GM21447 (cell line): ENCODE data around the gene SMAD5.

Experiments used
- ATAC-seq: cut with Tn5 transposase; IDR thresholded peaks from one replicate; pipeline ENCODE4 v1.9.1; 2021; ENCODE audit not compliant: unreplicated experiment

Gene SMAD5

DNA sequence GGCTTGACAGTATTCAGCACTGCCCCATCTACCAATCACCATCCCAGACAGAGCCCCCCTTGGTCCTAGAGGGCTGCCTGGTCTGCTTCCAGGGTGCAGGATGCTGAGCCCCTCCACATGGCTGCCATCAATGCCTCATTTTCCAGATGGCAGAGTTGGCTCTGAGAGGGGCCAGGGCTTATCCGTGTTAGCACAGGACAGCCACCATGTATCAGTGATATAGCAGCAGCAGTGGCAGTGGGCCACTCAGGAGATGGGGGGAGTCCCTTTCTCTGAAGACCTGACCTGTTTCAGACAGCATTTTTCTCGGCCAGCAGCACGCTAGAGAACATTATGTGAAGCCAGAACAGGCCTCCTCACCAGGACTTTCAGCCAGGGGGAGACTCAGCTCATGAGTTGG lies 61.9 kb downstream of the SMAD5 start:
- no peak for ATAC-seq

DNA sequence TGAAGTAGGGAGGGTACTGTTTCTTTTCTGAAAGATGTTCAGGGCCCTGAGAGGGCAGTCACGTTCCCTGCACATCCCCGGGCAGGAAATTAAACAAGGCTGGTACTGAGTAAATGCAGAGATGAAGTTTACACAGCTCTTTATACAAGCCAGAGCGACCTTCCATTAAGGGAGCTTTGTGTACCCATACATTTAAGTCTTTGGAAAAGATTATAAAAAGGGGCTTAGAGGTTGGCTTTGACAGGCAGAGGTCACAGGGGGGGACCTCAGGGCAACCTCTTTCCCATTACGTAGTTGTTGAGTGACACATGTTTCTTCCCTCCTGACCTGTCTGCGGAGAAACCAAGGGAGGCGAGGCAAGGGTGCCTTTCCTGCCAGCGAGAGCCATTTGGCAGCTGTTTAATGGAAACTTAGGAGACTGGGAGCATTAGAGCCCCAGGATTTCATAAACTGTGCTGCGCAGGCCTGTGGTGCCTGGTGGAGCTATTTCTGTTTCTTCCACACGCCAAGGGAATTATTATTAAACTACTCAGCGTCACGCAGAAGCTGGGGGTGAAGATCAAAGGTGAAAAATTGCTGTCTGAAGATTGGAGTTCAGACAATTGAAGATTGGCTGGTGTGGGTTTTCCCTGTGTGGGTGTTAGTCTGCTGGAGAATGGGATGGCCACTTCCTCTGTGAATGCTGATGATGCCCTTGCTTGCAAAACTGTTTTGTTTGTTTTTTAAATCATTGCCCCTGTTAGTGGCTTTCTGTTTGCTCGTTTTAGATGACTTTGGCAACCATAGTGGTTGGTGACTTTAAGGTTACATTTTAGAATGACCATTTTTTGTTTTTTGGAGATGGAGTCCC lies 63.6 kb downstream of the SMAD5 start:
- ATAC-seq = no peak

DNA sequence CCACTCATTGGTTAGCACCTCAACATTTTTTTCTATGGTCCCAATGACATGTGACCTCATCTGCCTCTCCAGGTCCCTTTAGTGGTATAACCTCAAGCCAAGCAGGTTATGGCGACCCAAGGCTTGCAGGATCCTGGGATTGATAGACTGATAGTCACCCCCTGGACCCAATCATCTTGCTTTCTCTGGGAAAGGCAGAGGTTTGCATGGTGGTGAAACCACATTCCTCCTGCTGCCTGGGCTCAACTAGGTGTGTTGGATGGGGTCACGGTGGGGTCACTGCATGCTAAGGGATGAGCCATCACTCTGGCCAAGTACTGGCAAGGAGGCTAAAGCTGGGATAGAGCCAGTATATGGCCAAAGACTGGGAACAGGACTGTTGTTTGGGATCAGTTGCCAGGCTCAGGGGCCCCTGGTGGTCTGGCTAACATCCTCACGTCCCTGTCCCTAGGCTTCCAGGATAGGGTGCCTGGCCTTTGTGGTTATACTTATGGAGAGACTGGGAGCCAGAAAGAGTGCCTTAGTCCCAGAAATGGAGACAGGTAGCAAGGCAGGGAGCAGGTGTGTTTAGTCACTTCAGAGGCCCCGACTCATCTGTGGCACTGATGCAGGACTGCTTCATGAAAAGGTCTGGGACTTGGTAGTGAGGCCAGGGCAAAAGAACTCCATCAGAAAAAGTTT lies 65.0 kb downstream of the SMAD5 start:
- no peak for ATAC-seq

DNA sequence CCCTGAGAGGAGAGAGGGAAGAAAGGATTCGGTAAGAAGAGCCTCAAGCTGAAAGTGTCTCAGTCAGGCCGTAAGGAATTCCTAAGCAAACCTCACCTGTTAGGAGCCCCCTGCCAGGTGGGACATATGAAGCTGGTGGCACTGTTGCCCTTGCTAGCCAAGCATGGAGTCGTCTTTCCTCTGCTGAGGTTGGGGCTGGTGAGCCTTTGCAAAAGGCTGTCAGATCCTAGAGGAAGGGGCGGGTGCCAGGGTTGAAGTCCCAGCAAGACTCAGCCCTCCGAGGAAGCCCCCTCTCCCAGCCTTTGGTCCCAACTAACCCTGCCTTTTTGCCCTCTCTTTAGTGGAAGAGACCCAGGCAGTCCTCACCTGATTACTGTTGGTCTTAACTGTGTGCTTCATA lies 65.8 kb downstream of the SMAD5 start:
- ATAC-seq = no peak

DNA sequence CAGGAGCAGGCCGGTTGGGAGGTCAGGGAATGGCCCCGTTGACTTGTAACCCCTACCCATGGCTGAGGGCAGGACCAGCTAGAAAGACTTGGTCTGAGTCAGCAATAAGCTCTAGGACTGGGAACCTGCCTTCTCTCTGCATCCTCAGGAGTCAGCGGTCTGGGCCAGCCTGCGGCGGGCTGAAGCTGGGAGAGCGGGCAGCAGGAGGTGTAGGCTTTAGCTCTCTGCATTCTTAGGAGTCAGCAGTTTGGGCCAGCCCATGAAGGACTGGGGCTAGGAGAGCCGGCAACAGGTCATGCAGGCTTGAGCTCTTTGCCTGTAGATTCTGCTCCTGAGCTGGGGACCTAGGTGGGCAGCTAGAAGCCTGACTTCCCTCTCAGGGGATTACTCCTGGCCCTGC lies 66.8 kb downstream of the SMAD5 start:
- no peak for ATAC-seq

DNA sequence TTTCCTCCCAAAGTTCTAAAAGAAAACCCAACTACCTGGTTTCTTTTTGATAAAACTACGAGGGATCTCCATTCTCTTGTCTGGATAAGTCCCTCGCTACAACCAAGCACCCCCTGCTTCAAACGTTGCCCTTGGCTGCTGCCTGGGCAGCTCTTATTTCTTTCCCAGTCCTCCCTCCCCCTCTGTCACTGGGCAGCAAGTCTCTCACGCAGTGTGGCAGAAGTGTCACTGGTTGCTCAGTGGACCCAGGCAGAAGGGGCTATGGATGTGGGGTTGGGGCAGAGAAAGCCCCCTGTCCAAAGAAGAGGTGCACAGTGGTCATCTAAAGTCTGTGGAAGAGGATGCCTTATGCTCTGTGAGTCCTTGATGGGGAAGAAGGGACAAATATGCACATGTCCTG lies 67.5 kb downstream of the SMAD5 start:
- ATAC-seq = no peak

DNA sequence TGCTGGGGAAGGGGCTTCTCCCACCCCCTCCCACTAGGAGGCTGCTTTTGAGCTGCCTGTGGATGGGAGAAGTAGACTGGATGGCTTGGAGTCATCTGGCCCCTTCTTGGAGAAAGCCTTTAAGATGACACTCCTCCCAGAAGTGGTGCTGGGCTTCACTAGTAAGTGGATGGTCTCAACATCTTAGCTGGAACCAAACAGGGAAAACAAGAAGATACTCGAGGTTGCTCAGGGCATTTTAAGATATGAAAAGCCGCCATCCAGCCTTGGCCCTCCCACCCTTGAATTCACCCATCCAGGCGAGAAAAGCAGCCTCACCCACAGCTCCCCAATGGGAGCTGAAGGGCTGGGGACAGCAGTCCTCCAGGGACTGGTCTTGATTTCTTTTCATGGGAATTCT lies 68.1 kb downstream of the SMAD5 start:
- ATAC-seq = no peak

DNA sequence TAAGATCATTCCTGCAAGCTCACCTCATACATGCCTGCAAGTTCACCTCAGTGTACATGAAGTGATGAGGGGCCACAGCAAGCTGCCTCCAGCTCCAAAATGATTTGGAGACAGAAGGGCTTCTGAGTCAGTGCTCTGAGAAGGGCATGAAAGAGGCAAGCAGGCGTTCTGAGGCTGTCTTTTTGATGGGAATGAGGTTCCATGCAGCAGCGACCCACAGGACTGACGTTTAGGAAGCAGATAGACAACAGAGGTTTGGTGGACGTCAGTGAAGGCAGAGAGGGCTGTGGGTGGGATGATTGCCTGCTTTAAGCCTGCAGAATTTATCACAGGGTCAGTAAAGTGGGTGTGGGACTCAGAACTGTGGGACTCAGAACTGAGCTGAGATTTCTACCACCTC lies 69.2 kb downstream of the SMAD5 start:
- no peak for ATAC-seq

DNA sequence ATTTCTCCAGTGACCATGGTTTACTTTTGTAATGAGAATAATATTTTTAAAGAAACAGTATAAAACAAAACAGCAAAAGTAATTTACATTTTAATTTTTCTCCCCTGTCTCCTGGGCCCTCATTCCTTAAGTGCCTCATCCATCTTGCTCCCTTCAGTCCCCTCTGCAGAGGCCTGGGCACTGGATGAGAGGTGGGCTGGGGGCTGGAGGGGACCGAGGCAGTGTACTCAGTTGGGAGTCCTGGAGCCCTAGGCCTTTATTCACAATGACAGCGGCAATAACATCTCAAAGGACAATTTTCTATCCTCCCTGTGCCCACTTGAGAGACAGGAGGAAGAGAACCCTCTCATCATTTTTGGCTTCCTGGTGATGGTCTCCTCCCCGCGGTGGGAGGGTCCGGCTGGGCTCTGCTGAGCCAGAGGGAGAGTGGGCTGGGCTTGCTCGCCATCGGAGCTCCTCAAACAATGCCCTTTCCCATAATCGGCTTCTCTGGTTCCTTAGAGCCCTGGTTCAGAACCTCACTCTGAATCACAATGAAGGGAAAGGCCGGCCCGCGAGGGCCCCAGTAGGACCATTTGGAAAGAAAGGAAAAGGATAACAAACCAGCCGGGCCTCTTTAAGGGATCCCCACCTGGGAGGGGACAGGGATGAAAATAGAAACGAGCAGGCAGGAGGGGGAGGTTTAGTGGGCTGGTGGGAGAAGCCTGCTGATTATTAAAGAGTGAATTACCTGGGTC lies 70.0 kb downstream of the SMAD5 start:
- ATAC-seq = no peak

DNA sequence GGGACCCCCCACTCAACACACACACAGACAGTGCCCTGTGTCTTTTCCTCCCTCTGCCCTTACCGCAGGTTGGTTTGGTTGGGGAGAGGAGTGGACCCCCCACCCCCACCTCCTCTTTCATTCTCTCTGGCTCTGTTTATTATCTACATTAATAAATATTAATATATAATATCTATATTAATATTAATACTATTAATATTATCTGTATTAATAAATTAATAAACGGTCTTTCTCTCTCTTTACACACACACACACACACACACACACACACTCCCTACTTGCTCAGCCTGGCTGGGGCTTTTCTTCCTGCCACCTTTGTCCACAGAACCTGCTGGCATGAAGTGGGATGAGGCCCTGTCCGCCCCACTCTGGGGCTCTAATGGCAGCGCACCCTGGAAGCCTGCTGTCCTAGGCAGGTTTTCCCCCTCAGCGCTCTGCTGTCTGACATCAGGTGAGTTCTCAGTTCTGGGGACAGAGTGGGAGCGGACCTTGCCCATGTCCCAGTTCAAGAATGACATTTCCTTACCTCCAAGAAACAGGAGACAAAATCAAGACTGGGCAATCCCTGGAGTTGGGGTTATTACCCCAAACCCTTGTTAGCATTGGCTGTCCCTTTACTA lies 70.8 kb downstream of the SMAD5 start:
- ATAC-seq = no peak

DNA sequence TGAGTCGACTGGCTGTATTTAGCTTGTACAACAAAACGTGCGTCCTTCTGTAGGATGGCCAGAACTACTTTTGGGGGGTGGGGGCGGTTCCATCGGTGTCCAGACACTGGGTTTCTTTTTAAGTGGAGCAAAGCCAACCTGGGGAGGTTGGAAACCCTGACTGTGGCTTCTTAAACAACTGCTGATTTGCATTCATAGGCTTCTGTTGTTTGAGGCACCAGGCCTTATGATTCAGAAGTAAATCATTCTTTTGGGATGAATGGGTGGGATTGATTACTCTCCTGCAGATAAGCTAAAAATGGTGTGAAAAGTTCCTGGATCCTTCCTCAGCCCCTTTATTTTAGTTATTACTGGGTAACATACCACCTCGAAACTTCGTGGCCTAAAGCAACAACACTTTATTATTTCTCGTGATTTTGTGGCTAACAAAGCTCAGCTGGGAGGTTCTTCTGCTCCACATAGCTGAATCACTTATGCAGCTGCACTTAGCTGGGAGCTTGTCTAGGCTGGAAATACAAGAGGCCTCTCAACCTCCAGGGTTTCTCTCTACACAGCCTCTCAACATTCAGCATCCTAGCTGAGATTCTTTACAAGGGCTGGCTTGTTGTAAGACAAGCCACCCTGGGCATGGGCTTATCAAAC lies 72.5 kb downstream of the SMAD5 start:
- ATAC-seq = no peak

DNA sequence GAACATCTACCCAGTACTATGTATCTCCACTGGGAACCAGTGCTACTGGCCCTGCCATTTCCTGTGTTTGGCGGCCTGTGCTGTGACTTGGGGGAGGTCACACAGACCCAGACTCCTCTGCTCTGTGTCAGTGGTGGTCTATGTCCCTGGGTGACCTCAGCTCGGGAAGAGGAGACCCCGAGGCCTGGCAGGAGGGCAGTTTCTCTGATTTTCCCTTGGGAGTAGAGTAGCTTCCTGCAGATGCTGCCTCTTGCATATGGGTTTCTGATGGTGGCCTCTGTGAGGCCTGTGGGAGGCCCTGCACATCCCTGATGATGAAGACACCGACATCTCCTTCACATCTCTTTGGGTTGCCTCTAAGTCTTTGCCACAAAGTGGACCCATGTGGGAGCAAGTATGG lies 73.3 kb downstream of the SMAD5 start:
- ATAC-seq = no peak

DNA sequence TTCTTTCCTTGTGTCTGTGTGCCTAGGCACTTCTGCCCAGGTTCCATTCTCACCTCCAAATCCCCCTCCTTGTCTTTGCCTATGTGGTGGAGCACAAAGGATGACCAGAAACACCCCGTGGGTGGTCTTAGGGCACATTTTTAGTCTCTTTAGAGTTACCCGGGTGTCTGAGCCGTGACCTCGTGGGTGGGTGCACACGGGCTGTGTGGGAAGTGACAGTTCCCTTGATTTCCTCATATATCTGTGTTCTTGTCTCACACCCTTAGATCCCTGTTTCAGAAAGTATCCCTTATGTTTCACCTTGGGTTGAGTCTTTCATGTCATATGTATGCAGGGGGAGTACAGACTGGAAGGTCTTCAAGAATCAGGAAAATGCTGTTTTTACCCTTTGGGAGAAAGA lies 73.7 kb downstream of the SMAD5 start:
- no peak for ATAC-seq

DNA sequence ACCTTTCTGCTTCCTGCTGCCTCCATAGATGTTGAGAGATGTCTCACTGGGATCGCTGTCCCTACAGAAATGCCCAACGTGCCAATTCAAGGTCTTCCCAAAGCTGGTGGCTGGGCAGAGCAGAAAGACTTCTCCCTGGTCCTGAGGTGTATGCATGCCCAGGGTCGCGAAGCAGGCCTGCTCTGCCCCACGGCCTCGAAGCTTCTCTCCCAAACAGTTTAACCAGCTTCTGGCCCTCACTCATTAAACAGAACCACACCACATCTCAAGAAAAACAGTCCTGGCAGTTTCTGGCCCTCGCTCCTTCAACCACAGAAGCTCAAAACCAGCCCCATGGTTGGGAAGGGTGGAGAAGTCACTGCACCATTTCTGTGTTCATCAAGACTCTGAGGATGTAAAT lies 75.0 kb downstream of the SMAD5 start:
- ATAC-seq = no peak

DNA sequence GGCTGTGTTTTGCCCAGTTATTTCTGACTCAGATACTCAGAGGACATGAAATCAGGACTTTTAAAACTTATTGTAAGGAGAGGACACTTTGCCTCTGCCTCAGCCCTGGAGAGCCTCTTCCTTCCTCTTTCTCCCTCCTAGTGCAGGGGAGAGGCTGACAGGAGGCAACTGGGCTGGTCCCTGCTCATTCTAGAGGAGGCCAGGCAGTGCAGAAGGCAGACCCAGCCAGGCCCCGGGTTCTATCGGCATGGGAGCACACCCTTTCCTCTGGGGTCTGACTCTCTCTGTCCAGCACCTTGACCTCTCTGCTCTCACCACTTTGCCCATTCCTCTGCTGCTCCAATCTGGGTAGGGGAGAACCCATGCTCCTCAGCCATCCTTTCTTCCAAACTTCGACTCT lies 76.3 kb downstream of the SMAD5 start:
- ATAC-seq = no peak

DNA sequence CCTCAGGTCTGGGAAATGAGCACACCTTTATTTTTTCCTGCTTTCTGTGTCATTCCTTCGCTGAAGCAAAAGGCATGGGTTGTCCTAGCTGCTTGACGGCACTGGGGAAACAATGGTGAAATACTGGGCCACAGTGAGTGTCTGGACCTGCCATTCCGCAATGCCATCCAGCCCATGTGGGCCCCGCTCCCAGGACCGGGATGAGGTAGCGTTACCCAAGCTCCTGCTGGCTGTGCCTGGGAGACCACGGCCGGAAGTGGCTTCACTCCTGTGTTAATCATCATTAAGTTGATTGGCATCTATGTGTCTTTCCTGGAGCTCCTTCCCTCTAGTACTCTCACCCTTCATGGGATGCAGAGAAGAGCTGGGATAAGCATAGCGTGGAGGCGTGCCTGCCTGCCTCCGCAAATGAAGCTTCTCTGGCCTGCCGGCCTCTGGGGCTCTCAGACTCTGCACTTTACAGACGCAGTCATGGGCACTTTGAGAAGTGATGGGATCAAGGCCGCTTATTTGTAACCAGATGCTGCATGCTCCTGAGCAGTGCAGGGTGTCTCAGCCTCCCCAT lies 76.8 kb downstream of the SMAD5 start:
- no peak for ATAC-seq

DNA sequence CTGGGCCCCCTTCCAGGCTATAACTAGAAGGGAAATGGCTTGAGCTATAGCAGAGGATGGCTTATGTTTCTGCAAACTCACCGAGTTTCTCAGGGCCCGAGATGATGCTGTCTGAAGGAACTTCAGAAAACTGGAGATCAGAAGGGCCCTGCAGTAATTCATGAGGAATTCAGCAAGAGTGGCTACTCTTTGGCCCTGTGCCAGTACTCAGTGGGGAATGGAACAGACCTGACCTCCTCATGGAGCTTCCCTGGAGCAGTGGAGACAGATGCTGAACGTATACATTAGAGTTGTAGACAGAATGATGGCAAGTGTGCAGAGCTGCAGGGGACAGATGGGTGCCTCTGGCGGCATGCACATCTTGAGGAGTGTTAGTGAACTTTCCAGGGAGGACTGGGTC lies 77.6 kb downstream of the SMAD5 start:
- no peak for ATAC-seq

DNA sequence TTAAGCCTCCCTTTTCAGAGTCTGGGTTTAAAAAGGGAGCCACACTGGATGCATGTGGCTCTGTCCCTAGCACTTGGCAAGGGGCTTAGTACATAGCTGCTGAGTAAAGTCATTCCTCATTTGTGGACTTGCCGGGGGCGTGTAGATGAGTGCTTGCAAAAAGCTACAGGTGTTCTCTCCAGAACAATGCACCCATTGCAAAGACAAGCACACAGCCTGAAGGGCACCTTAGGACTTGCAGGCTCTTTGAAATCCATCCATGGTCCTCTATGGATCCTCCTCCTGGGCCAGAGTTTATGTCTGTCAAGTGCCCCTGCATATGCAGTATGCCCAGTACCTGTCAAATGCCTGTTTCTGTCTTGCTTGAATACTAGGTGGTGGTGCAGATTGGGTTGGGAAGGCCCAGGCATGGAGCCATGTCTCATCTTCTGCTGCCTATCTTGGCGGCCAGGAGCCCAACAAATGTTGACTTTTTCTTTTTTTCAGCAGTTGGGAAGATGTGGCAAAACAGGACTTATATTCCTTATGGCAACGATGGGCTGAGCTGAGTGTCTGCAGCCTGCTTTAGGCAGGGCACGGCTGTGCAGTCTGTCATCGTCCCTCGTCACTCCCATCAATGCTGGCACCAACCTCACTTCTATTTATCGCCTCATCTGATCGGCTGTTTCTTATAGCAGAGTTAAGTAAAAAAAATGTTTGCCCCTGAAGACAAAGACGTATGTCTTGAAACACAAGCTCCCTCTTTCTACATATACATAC lies 78.8 kb downstream of the SMAD5 start:
- ATAC-seq = no peak

DNA sequence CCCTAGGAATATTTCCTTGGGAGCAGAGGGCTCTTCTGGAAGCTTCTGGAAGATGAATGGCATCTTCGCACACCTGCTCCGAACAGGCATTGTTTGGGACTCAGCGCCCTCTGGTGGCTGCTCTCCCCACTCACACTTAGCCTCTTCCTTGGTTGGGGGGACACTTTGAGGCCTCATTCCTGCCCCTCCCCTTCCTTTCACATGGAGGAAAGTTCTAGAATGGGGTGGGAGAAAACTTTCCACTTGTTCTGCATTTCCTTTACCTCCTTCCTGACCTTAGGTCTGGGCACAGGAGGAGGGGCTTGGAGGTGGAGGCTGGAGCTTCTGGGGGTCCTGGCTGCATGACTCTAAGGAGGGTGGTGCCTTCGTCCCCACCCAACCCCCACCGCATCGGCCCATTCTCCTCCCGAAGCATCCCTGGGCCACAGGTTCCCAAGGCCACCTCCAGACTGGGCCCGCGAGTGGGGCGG lies 79.6 kb downstream of the SMAD5 start:
- no peak for ATAC-seq

DNA sequence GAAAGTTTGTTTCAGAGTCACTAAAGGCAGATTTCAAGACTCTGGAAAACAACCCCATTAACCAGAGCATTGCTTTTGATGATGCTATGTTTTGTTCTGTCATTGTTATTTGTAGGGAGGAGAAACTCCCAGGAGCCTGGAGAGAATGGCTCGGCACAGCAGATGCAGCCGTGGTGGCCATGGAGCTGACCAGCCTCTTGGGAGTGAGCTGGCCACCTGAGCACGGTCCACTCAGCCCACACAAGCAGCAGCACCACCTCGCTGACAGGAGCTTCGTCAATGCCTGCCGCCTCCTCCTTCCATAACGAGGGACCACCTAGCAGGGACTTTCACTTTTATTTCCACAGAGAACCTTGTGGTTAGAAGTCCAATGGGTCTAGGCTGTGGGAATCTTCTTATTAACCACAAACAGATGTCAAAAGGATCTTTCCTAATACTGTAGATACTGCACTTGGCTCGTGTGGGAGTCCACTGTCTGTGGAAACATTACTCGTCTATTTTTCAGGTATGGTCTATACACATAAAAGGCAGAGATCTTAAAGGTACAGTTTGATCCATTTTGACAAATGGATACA lies 81.4 kb downstream of the SMAD5 start:
- no peak for ATAC-seq
